Sigmoid colon (tissue), 7 donors: ENCODE data around the gene CD27. TPM values are rescaled to one million over a fixed set of nuclear protein-coding genes. Genes with fewer than 3 reads are reported as not detected.
"Not testable (repeated sequence)": the region's sequence is repeated elsewhere in the genome, so short reads cannot be mapped to it uniquely, and the experiment has no call there.

Experiments used
- DNase-seq: peaks from one replicate; pipeline ENCODE4 v3.0.0-alpha.2; 2019
- H3K27ac ChIP-seq, 4 donors: fragments of 200-600 bp; sonication (generic); one replicate each; pipeline ENCODE4 v1.5.1; 2016 to 2019; ENCODE audit warnings: mild to moderate bottlenecking in 1 of 4
- H3K27me3 ChIP-seq, 3 donors: fragments of 200-600 bp; sonication (generic); one replicate each; pipeline ENCODE4 v1.5.1; 2019; ENCODE audit warnings: mild to moderate bottlenecking in 1 of 3
- H3K36me3 ChIP-seq, 4 donors: fragments of 200-600 bp; sonication (generic); one replicate each; pipeline ENCODE4 v1.5.1; 2016 to 2019
- H3K4me1 ChIP-seq, 4 donors: fragments of 200-600 bp; sonication (generic); one replicate each; pipeline ENCODE4 v1.5.1; 2017 to 2019
- H3K4me3 ChIP-seq, 4 donors: fragments of 200-600 bp; sonication (generic); one replicate each; pipeline ENCODE4 v1.5.1; 2017 to 2019; ENCODE audit warnings: mild to moderate bottlenecking in 2 of 4, moderate library complexity in 1 of 4
- H3K9me3 ChIP-seq, 4 donors: fragments of 200-600 bp in 3 of 4; sonication (generic) in 3 of 4; one replicate each; pipeline versions ENCODE4 v1.5.1 to v1.6.1; 2013 to 2019
- CTCF ChIP-seq, 4 experiments: fragments of 450-650 bp in 3 of 4; fragments of 200-600 bp in 1 of 4; IDR thresholded peaks; one replicate each; pipeline ENCODE4 v1.5.1; 2016 to 2019; ENCODE audit warnings: antibody characterized with exemption in 4 of 4, mild to moderate bottlenecking in 3 of 4, moderate library complexity in 2 of 4
- EP300 ChIP-seq, 4 donors: sonication (generic); formaldehyde crosslinking; IDR thresholded peaks; one replicate each; pipeline ENCODE4 v1.6.1; 2017; ENCODE audit warnings: antibody characterized with exemption in 4 of 4
- POLR2A ChIP-seq, 2 donors: fragments of 450-650 bp; IDR thresholded peaks; one replicate each; pipeline ENCODE4 v1.6.1; 2016; ENCODE audit warnings: antibody characterized with exemption in 2 of 2, mild to moderate bottlenecking in 2 of 2, moderate library complexity in 2 of 2
- POLR2AphosphoS5 ChIP-seq, 4 donors: sonication (generic); formaldehyde crosslinking; IDR thresholded peaks; one replicate each; pipeline ENCODE4 v1.6.1; 2017; ENCODE audit warnings: antibody characterized with exemption in 4 of 4
- WGBS, 2 donors: extraction: QIAGEN DNeasy Blood & Tissue Kit; methylation state at CpG; one replicate each; pipeline ENCODE4 v1.1.7; 2013; 5-methylcytosine and 5-hydroxymethylcytosine counted together
- intact Hi-C: fragments of 100-400 bp; cut with DNase I; formaldehyde crosslinking; loops from one replicate; pipeline ENCODE4 v1.15.1; 2023
- polyA plus RNA-seq, 3 donors: library from polyadenylated mRNA; stranded (reverse); fragments of 200-250 nt; gene quantifications; one replicate each; pipeline ENCODE4 v1.2.3, GENCODE V29; 2013
- total RNA-seq, 4 donors: library from RNA; depleted of rRNA; stranded (reverse); fragments of >200 nt; gene quantifications; one replicate each; pipeline ENCODE4 v1.1.0, GENCODE V29; 2016
- donor health status: healthy with polysubstance abuse.
- donor health status: Bipolar disorder and iron deficiency.
- donor health status: healthy.

The CD27 gene
- total and polyA plus RNA-seq, 7 donors, result 0.60 to 29.0 (median 1.6) TPM; not detected in 3

GRCh38 chr12:6469609-6470374 is 25.0 kb downstream of the CD27 start:
- TF ChIP-seq EP300 (IDR thresholded peaks at IDR 0.05), result no peak
- no peak for TF ChIP-seq POLR2AphosphoS5 (IDR thresholded peaks at IDR 0.05)
- TF ChIP-seq CTCF (IDR thresholded peaks at IDR 0.05), result no peak
- no peak for TF ChIP-seq POLR2A (IDR thresholded peaks at IDR 0.05)
- Histone ChIP-seq H3K4me1 (peaks cover 0 to 39% (median 33%) of the 10 kb centered on the region in 4 donors), H3K36me3 (peaks cover under 1 to 17% (median 2%) of the 10 kb centered on the region in 4 donors), H3K4me3 (peak overlapping the region; percentile 63 to 81 (median 71)), H3K27ac (peak overlapping the region; percentile 89 to 92 (median 90)), H3K9me3 (no peaks in the 10 kb centered on the region), H3K27me3 (no peaks in the 10 kb centered on the region)
- DNase-seq, result no peak
- WGBS, 2 donors, result 26 to 32% methylated on average over 16 of the region's 16 CpGs
- intact Hi-C loops, result loop anchor here (1.0 to 2.0 kb wide), 4 partner anchors 19 to 147 kb away; partner anchors contain the start of gene MRPL51

GRCh38 chr12:6470375-6471163 is 25.8 kb downstream of the CD27 start, which contains the start of gene VAMP1:
Gene VAMP1 (minus strand): TSS chr12:6470677. CDS start chr12:6470531, 146 bp downstream.
- H3K4me3 ChIP-seq, result peak within 1 kb of the TSS; percentile 63 to 81 (median 71)
- peaks cover 0 to 12% (median 0%) of the 10 kb centered on the region in 4 donors for H3K36me3 ChIP-seq
- 0% methylated on average over 69 of the region's 69 CpGs for whole genome bisulfite sequencing, 2 donors
- no peaks in the 10 kb centered on the region for H3K27me3 ChIP-seq
- peaks cover 0 to 38% (median 33%) of the 10 kb centered on the region in 4 donors for H3K4me1 ChIP-seq
- DNase-seq, result peak; percentile 99
- peak within 1 kb of the TSS; percentile 89 to 92 (median 90) for H3K27ac ChIP-seq
- no peaks in the 10 kb centered on the region for H3K9me3 ChIP-seq
- TF ChIP-seq EP300 (IDR thresholded peaks at IDR 0.05), result no peak
- TF ChIP-seq POLR2A (IDR thresholded peaks at IDR 0.05), result peak; percentile 98 to 99
- TF ChIP-seq POLR2AphosphoS5 (IDR thresholded peaks at IDR 0.05), result peak; percentile 99 to 100 (median 100)
- peak in 1 of 4 experiments; percentile 18 for TF ChIP-seq CTCF (IDR thresholded peaks at IDR 0.05)
- intact Hi-C loops, result loop anchor here (1.0 to 2.0 kb wide), 4 partner anchors 20 to 148 kb away; partner anchors contain the start of gene MRPL51

DNA sequence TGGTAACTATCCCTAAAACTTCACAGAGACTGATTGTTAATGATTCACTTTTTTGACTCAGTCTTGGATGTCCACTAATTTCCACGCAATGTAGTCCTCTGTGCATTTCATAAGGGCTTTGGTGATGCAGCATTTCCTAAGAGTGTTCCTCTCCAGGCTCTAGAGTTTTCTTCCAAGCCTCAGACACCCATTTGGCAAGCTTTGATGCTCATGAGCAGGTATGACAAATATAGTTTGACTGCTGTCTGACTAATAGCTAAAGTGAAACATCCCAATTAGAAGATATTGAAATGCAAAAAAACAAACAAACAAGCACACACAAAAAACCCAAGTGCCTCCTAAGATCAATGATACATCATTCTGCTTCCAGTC is 27.2 kb downstream of the CD27 start:
- Histone ChIP-seq H3K4me3 (no peak overlapping the region), H3K36me3 (no peaks in the 10 kb centered on the region), H3K27me3 (no peaks in the 10 kb centered on the region), H3K9me3 (no peaks in the 10 kb centered on the region), H3K4me1 (peaks cover 0 to 41% (median 35%) of the 10 kb centered on the region in 4 donors), H3K27ac (no peak overlapping the region)
- TF ChIP-seq POLR2AphosphoS5 (IDR thresholded peaks at IDR 0.05) (no peak), EP300 (IDR thresholded peaks at IDR 0.05) (no peak), CTCF (IDR thresholded peaks at IDR 0.05) (no peak), POLR2A (IDR thresholded peaks at IDR 0.05) (no peak)
- intact Hi-C loops, result loop anchor here (2.0 kb wide), 3 partner anchors 21 to 149 kb away; no protein-coding TSS in a partner anchor
- DNase-seq, result no peak
- 89 to 94% methylated on average over 1 of the region's 1 CpG for WGBS, 2 donors

DNA sequence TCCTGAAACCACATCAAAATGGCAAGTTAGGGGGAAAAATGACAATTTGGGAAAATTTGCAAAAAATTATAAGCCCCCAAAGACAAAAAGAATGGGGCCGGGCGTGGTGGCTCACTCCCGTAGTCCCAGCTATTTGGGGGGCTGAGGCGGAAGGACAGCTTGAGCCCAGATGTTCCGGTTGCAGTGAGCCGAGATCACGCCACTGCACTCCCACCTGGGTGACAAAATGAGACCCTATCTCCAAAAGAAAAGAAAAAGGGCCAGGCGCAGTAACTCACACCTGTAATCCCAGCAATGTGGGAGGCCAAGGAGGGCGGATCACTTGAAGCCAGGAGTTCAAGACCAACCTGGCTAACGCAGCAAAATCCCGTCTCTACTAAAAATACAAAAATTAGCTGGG is 27.7 kb downstream of the CD27 start:
- TF ChIP-seq CTCF (IDR thresholded peaks at IDR 0.05), result no peak
- no peak for TF ChIP-seq POLR2AphosphoS5 (IDR thresholded peaks at IDR 0.05)
- TF ChIP-seq POLR2A (IDR thresholded peaks at IDR 0.05), result no peak
- no peak for TF ChIP-seq EP300 (IDR thresholded peaks at IDR 0.05)
- H3K27ac ChIP-seq, result no peak overlapping the region
- H3K9me3 ChIP-seq, result no peaks in the 10 kb centered on the region
- intact Hi-C loops, result no loop called here
- WGBS, 2 donors, result 91% methylated on average over 11 of the region's 11 CpGs
- no peaks in the 10 kb centered on the region for H3K27me3 ChIP-seq
- no peaks in the 10 kb centered on the region for H3K36me3 ChIP-seq
- H3K4me1 ChIP-seq, result peaks cover 0 to 45% (median 36%) of the 10 kb centered on the region in 4 donors
- no peak for DNase-seq
- no peak overlapping the region for H3K4me3 ChIP-seq

GRCh38 chr12:6475233-6475975 is 30.6 kb downstream of the CD27 start:
- not testable (repeated sequence) for DNase-seq

More at GRCh38 chr12:6475233-6475975, 30.6 kb downstream of the CD27 start:
- peaks cover 0 to 32% (median 13%) of the 10 kb centered on the region in 4 donors for H3K4me1 ChIP-seq
- H3K27ac ChIP-seq, H3K27me3 ChIP-seq, H3K4me3 ChIP-seq, H3K9me3 ChIP-seq, H3K36me3 ChIP-seq, intact Hi-C loops: not testable (repeated sequence)
- WGBS, 2 donors, result 93 to 95% methylated on average over 46 to 47 of the region's 48 CpGs
